Mucosa of gallbladder (tissue), 1 donor: ENCODE results near the gene BTBD9. TPM values are rescaled to one million over a fixed set of nuclear protein-coding genes. Genes with fewer than 3 reads are reported as not detected.
"Not testable (repeated sequence)": the region's sequence is repeated elsewhere in the genome, so short reads cannot be mapped to it uniquely, and the experiment has no call there.

Experiments
- DNase-seq: peaks from one replicate; pipeline ENCODE4 v3.0.0-alpha.2; 2020; ENCODE audit warnings: low spot score
- total RNA-seq: library from RNA; stranded (reverse); gene quantifications from one replicate; pipeline ENCODE4 v1.2.1, GENCODE V29; 2021
- donor health status: DM: no; HTN: no; CAD: no.

Gene BTBD9
- total RNA-seq, 1 donor from 2014 or later: 32.5 TPM

- DNase-seq: not testable (repeated sequence)
Observed at GRCh38 chr6:38347829-38348228, 291.9 kb downstream of the BTBD9 start.

GRCh38 chr6:38346291-38347079 lies 293.2 kb downstream of the BTBD9 start:
- DNase-seq: no peak

GRCh38 chr6:38345586-38345985 lies 294.1 kb downstream of the BTBD9 start:
- no peak for DNase-seq

GRCh38 chr6:38341496-38341895 lies 298.2 kb downstream of the BTBD9 start:
- DNase-seq: no peak

- no peak for DNase-seq
Observed at GRCh38 chr6:38339914-38340313, 299.8 kb downstream of the BTBD9 start.

- DNase-seq: no peak
Observed at GRCh38 chr6:38337819-38338465, 301.8 kb downstream of the BTBD9 start.

- no peak for DNase-seq
Observed at GRCh38 chr6:38336922-38337321, 302.8 kb downstream of the BTBD9 start.

GRCh38 chr6:38326837-38327236 lies 312.9 kb downstream of the BTBD9 start:
- DNase-seq: no peak

- no peak for DNase-seq
Observed at GRCh38 chr6:38323216-38323615, 316.5 kb downstream of the BTBD9 start.

GRCh38 chr6:38322138-38322537 lies 317.6 kb downstream of the BTBD9 start:
- DNase-seq: no peak

- no peak for DNase-seq
Observed at GRCh38 chr6:38320843-38321242, 318.9 kb downstream of the BTBD9 start.

- DNase-seq: no peak
Observed at GRCh38 chr6:38320358-38320757, 319.4 kb downstream of the BTBD9 start.

GRCh38 chr6:38319256-38320212 lies 320.2 kb downstream of the BTBD9 start:
- no peak for DNase-seq

- DNase-seq: no peak
Observed at GRCh38 chr6:38316099-38316868, 323.4 kb downstream of the BTBD9 start.

- DNase-seq: no peak
Observed at GRCh38 chr6:38311201-38311600, 328.5 kb downstream of the BTBD9 start.

- DNase-seq: no peak
Observed at GRCh38 chr6:38310061-38310460, 329.7 kb downstream of the BTBD9 start.

- DNase-seq: no peak
Observed at GRCh38 chr6:38307740-38308139, 332.0 kb downstream of the BTBD9 start.

- no peak for DNase-seq
Observed at GRCh38 chr6:38306931-38307330, 332.8 kb downstream of the BTBD9 start.

GRCh38 chr6:38305995-38306681 lies 333.6 kb downstream of the BTBD9 start:
- DNase-seq: no peak

- DNase-seq: no peak
Observed at GRCh38 chr6:38302838-38303237, 336.9 kb downstream of the BTBD9 start.

GRCh38 chr6:38302081-38302480 lies 337.6 kb downstream of the BTBD9 start:
- no peak for DNase-seq
